GM12865 (cell line): ENCODE measurements around the gene HOXA3.

ENCODE experiments used
- DNase-seq: peaks from one replicate; pipeline ENCODE4 v3.0.0; 2010; ENCODE audit warnings: low read depth
- H3K4me3 ChIP-seq: 2 replicates; pipeline ENCODE4 v1.5.1; 2011; ENCODE audit warnings: mild to moderate bottlenecking, low read depth, low read length, control low read depth
- TF ChIP-seq, protein P1 (sequence below): IDR thresholded peaks from 2 replicates; pipeline ENCODE4 v1.5.1; 2011; ENCODE audit warnings: low read length, control low read depth, low read depth, inconsistent platforms; ENCODE audit not compliant: insufficient read depth; ENCODE audit errors: missing control alignments

Gene HOXA3

DNA sequence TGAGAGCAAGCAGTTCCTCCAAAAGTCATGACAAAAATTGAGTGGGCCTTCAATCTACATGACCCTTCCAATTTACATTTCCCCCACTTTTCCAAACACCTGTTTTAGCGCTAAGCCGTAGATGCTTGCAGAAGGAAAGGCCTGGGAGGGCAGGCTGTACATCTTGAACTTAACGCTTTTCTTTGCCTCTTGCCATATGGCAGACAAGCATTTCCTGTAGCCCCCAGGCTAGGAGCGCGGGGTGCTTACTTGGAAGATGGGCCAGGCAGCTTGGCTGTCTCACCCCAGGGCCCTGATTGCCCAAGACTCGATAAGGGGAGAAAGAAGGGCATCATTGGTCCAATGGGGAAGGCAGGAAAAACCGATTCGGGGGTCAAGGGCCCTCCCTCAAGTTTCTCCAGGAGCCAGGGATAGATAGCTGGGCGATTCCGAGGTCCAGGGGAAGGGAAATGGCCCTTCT is 20.0 kb upstream of the HOXA3 start:
- H3K4me3 ChIP-seq, result no peak overlapping the region
- TF ChIP-seq, protein P1, sequence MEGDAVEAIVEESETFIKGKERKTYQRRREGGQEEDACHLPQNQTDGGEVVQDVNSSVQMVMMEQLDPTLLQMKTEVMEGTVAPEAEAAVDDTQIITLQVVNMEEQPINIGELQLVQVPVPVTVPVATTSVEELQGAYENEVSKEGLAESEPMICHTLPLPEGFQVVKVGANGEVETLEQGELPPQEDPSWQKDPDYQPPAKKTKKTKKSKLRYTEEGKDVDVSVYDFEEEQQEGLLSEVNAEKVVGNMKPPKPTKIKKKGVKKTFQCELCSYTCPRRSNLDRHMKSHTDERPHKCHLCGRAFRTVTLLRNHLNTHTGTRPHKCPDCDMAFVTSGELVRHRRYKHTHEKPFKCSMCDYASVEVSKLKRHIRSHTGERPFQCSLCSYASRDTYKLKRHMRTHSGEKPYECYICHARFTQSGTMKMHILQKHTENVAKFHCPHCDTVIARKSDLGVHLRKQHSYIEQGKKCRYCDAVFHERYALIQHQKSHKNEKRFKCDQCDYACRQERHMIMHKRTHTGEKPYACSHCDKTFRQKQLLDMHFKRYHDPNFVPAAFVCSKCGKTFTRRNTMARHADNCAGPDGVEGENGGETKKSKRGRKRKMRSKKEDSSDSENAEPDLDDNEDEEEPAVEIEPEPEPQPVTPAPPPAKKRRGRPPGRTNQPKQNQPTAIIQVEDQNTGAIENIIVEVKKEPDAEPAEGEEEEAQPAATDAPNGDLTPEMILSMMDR, result no peak
- DNase-seq, result no peak

DNA sequence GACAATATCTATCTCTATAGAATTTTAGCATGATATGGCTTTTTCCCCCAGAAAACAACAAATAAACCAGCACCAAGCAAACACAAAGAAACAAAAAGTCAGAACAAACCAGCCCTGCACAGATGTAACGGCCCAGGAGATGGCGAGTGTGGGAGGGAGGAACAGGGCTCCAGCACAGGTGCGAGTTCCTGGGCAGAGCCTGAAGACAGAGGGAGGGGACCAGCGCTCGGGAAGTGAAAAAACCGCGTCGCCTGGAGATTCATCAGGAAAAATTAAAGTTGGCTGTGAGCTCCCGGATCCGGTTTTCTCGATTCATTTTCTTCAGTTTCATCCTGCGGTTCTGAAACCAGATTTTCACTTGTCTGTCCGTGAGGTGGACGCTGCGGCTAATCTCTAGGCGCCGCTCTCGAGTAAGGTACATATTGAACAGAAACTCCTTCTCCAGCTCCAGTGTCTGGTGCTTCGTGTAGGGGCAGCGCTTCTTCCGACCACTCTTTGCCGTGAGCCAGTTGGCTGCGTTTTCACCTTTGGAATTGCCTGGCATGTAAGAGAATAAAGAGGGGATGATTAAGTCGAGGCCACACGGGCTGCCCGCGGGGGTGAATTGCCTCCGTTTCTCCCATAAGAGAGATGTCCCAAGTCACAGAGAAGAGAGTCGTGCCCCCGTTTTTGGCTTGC is 19.4 kb upstream of the HOXA3 start:
- DNase-seq, result no peak
- H3K4me3 ChIP-seq, result no peak overlapping the region
- TF ChIP-seq, protein P1, result no peak

DNA sequence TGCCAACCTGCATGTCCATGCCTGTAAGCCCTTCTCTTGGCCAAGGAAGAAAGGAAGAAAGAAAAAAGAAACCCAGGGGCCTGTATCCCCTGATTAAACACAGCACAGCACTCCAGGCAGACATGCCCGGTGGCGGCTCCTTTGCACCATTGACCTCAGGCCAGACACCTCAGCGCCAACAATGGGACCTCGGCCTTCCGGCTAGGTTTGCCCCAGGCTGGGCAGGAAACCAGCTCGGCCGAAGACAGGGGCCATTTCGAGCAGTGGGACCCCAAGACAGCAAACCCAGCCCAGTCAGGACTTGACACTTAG is 18.9 kb upstream of the HOXA3 start:
- H3K4me3 ChIP-seq, result no peak overlapping the region
- no peak for DNase-seq
- TF ChIP-seq, protein P1, result no peak

DNA sequence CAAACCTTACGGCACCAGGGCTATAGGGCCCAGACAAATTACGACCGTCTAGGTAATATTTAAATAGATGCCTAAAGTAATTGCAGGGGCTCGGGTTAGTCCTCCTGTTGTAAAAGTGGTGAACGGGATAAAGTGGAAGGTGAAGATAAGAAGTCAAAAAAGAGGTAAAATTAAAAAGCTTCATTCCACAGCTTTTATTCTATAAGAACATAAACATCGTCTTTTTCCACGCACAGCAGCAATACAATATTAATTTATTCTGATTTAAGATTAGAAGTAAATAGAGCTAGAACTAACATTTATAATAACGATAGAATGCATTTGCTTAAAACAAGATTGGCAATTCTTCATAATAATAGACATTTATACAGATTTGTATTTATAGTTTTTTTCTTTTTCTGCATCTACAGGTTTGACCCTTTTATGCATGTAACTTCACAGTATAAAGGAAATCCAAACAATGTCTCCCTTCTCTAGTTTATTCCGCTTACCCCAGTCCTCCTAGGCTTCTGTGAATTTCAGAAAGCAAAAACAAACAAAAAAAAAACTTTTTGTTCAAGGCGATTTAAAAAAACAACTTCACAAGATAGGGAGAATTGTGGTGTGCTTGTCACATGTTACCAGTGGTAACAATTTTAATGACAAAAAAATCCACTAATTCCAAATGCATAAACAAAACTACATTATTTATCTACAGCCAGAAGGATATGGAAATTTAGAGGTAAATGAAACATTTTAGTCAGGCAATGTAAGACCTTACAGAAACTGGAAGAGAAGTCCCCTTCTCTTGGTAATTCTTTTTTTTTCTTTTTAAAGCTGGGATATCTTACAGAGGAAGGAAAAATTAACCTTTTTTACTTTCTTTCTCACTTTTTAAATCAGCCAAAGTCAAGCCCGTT is 18.3 kb upstream of the HOXA3 start:
- TF ChIP-seq, protein P1, result no peak
- no peak for DNase-seq
- H3K4me3 ChIP-seq, result no peak overlapping the region

DNA sequence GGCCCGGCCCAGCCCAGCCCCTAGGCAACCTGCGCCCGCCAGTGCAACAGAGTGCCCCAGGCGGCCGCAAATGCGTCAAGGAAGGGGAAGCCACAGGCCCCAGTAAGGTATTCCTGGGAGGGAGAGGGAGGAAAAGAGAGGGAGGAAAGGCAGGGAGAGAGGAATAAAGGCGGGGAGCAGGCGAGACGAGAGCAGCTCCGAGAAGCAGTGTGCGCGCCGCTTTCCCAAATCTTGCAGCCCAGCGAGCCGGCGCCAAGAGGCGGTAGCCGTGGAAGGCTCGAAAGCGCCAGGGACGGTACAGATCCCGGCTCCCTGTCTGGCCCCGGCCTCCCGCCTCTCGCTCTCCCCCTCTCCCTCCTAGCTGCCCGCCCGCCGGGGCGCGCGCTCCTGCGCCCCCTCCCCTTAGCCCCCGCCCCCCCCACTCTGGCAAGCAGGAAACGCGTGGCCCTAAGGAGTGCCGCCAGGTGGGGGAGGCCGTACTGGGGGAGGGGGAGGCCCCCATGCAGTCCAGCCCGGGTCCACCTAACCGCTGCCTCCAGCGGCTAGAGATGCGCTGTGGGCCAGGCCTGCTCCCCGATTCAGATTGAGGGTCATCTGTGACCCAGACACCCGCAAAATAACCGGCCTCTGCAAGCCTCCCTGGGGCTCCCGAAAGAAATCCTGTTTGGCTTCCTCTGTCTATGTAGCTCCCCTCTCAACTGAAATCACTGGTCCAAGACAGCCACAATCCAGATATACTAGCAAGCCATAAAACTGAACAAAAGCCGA is 17.5 kb upstream of the HOXA3 start:
- H3K4me3 ChIP-seq, result no peak overlapping the region
- TF ChIP-seq, protein P1, result no peak
- DNase-seq, result no peak

DNA sequence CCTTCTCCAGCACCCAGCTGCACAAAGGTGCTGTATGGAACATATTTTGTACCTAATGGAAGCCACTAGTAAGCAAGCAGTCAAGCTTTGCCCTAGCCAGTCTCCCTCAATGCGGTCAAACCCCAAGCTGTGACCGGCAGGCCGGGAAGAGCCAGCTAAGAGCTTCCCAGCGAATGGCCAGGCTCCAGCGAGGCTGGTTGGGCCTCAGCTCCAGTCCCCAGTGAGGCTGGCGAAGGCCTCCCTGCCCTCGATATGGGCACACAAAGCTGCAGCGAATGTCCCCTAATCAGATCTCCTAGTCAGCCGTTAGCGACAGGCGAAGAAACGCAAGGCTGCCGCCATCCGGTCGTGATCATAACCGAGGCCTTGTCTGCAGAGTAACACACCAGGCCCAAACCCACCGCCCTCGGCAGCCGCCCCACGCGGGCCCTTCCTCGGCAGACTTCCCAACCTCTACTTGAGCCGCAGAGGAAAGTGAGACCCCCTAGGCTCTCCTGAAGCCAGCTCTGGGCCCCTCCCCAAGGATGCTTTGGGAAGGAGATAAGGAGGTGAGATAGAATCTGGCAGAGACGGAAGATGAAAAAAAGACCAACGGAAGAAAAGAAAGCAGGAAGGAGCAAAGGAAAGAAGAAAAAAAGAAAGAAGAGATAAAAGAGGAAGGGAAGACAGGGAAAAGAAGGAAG is 16.0 kb upstream of the HOXA3 start:
- H3K4me3 ChIP-seq, result no peak overlapping the region
- TF ChIP-seq, protein P1, result no peak
- no peak for DNase-seq
